Stomach (tissue), 9 donors: ENCODE results near the gene OMD. TPM values are rescaled to one million over a fixed set of nuclear protein-coding genes. Genes with fewer than 3 reads are reported as not detected.

Experiments used
- DNase-seq, 2 donors: peaks; one replicate each; pipeline versions ENCODE4 v3.0.0 to v3.0.0-alpha.2; 2013 to 2019
- H3K27ac ChIP-seq, 5 donors: fragments of 200-600 bp in 4 of 5; sonication (generic) in 4 of 5; one replicate each; pipeline ENCODE4 v1.5.1; 2013 to 2019; ENCODE audit warnings: mild to moderate bottlenecking in 1 of 5, moderate library complexity in 1 of 5
- H3K27me3 ChIP-seq, 3 donors: fragments of 200-600 bp; sonication (generic); one replicate each; pipeline ENCODE4 v1.5.1; 2017 to 2019; ENCODE audit warnings: mixed run types in 1 of 3
- H3K36me3 ChIP-seq, 4 donors: fragments of 200-600 bp; sonication (generic); 1 replicate in 3 of 4; 2 replicates in 1 of 4; pipeline ENCODE4 v1.5.1; 2016 to 2019
- H3K4me1 ChIP-seq, 4 donors: fragments of 200-600 bp; sonication (generic); one replicate each; pipeline ENCODE4 v1.5.1; 2016 to 2019
- H3K4me3 ChIP-seq, 4 donors: fragments of 200-600 bp; sonication (generic) in 3 of 4; one replicate each; pipeline ENCODE4 v1.5.1; 2016 to 2019; ENCODE audit warnings: mild to moderate bottlenecking in 1 of 4
- H3K9me3 ChIP-seq, 4 donors: fragments of 200-600 bp; sonication (generic); one replicate each; pipeline ENCODE4 v1.5.1; 2016 to 2019
- EP300 ChIP-seq: sonication (generic); formaldehyde crosslinking; IDR thresholded peaks from one replicate; pipeline ENCODE4 v1.6.1; 2017; ENCODE audit warnings: antibody characterized with exemption
- POLR2A ChIP-seq, 4 donors: fragments of 450-650 bp; IDR thresholded peaks; one replicate each; pipeline ENCODE4 v1.6.1; 2016; ENCODE audit warnings: antibody characterized with exemption in 4 of 4, control low read depth in 2 of 4, mild to moderate bottlenecking in 1 of 4, moderate library complexity in 1 of 4
- POLR2AphosphoS5 ChIP-seq, 3 donors: sonication (generic); formaldehyde crosslinking; IDR thresholded peaks; one replicate each; pipeline ENCODE4 v1.6.1; 2016; ENCODE audit warnings: antibody characterized with exemption in 3 of 3
- WGBS, 5 donors: extraction: QIAGEN DNeasy Blood & Tissue Kit in 3 of 5; methylation state at CpG; one replicate each; pipeline versions ENCODE4 v1.1.5 to v1.1.7; 2013 to 2018; 5-methylcytosine and 5-hydroxymethylcytosine counted together
- intact Hi-C: fragments of 100-400 bp; cut with DNase I; formaldehyde crosslinking; loops from one replicate; pipeline ENCODE4 v1.15.1; 2023; ENCODE audit warnings: low total_unique reads
- polyA plus RNA-seq, 3 donors: library from polyadenylated mRNA; stranded (reverse); fragments of 200-250 nt; gene quantifications; one replicate each; pipeline ENCODE4 v1.2.3, GENCODE V29; 2013
- total RNA-seq, 5 donors: library from RNA; depleted of rRNA; stranded (reverse); fragments of >200 nt; gene quantifications; one replicate each; pipeline versions ENCODE4 v1.1.0 to v1.2.3, GENCODE V29; 2014 to 2016
- TF ChIP-seq, protein P1 (sequence below), 7 experiments: fragments of 450-650 bp in 4 of 7; fragments of 200-600 bp in 3 of 7; sonication (generic) in 3 of 7; IDR thresholded peaks; one replicate each; pipeline ENCODE4 v1.5.1; 2016 to 2019; ENCODE audit warnings: antibody characterized with exemption in 7 of 7, control low read depth in 2 of 7, mild to moderate bottlenecking in 1 of 7
- donor health status: healthy with polysubstance abuse.
- donor health status: Bipolar disorder and iron deficiency.
- donor health status: healthy.

Gene OMD
- total and polyA plus RNA-seq, 8 donors = 0.56 to 18.9 (median 2.9) TPM

GRCh38 chr9:92463984-92464383 is 39.7 kb upstream of the OMD start:
- Histone ChIP-seq H3K27me3 (no peaks in the 10 kb centered on the region), H3K27ac (peak overlapping the region; percentile 27 to 78 (median 52)), H3K36me3 (no peaks in the 10 kb centered on the region), H3K9me3 (no peaks in the 10 kb centered on the region), H3K4me3 (no peak overlapping the region), H3K4me1 (peaks cover 0 to 8% (median 4%) of the 10 kb centered on the region in 4 donors)
- DNase-seq = peak in 1 of 2 donors; percentile 37
- TF ChIP-seq EP300 = no peak
- TF ChIP-seq POLR2AphosphoS5 (IDR thresholded peaks at IDR 0.05) = peak in 2 of 3 donors; percentile 62 to 82
- 63 to 74% (median 70%) methylated on average over 3 of the region's 3 CpGs for WGBS, 5 donors
- intact Hi-C loops = no loop called here

- Histone ChIP-seq H3K4me3 (no peak overlapping the region), H3K36me3 (no peaks in the 10 kb centered on the region), H3K9me3 (no peaks in the 10 kb centered on the region), H3K27me3 (no peaks in the 10 kb centered on the region), H3K27ac (peak overlapping the region in 2 of 5 donors; percentile 73 to 78), H3K4me1 (peaks cover 0 to 8% (median 4%) of the 10 kb centered on the region in 4 donors)
- no peak for DNase-seq
- intact Hi-C loops = no loop called here
- TF ChIP-seq EP300 = no peak
- no peak for TF ChIP-seq POLR2A (IDR thresholded peaks at IDR 0.05)
- no peak for TF ChIP-seq POLR2AphosphoS5 (IDR thresholded peaks at IDR 0.05)
- TF ChIP-seq, protein P1, sequence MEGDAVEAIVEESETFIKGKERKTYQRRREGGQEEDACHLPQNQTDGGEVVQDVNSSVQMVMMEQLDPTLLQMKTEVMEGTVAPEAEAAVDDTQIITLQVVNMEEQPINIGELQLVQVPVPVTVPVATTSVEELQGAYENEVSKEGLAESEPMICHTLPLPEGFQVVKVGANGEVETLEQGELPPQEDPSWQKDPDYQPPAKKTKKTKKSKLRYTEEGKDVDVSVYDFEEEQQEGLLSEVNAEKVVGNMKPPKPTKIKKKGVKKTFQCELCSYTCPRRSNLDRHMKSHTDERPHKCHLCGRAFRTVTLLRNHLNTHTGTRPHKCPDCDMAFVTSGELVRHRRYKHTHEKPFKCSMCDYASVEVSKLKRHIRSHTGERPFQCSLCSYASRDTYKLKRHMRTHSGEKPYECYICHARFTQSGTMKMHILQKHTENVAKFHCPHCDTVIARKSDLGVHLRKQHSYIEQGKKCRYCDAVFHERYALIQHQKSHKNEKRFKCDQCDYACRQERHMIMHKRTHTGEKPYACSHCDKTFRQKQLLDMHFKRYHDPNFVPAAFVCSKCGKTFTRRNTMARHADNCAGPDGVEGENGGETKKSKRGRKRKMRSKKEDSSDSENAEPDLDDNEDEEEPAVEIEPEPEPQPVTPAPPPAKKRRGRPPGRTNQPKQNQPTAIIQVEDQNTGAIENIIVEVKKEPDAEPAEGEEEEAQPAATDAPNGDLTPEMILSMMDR (IDR thresholded peaks at IDR 0.05) = no peak
These were observed 39.1 kb upstream of the OMD start for GRCh38 chr9:92463387-92463786.

DNA sequence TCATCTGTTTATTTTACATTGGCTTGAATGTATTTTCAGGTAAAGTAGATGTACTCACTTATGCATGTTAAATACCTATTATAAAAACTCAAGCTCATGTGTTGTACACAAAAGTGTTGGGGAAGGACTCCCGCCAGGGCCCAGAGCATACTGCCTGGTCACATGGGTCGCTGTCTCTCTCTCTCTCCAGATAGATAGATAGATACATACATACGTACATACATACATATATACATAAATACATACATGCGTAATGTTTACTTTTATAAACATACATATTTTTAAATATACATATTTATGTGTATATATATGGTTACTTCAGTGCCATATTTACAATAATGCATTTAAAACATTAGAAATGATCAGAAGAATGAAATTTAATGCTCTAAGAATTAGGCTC is 33.3 kb upstream of the OMD start:
- H3K9me3 ChIP-seq = no peaks in the 10 kb centered on the region
- WGBS, 5 donors = 91 to 97% (median 96%) methylated on average over 4 of the region's 4 CpGs

DNA sequence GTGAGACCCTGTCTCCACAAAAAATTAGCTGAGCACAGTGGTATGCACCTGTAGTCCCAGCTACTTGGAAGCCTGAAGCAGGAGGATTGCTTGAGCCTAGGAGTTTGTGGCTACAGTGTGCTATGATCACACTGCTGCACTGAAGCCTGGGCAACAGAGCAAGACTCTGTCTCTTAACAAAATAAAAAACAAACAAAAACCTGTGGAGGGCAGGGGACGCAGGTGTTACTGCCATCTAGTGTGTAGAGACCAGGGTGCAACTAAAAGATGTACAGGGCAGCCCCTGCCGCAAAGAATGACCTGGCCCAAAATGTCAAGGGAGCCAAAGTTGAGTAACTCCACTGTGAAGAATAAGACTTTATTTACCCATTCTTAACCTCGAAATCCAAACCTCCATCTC is 30.9 kb upstream of the OMD start:
- WGBS, 5 donors = 80 to 88% (median 86%) methylated on average over 3 of the region's 3 CpGs
- Histone ChIP-seq H3K4me1 (no peaks in the 10 kb centered on the region), H3K27me3 (no peaks in the 10 kb centered on the region), H3K36me3 (no peaks in the 10 kb centered on the region), H3K4me3 (no peak overlapping the region), H3K9me3 (no peaks in the 10 kb centered on the region), H3K27ac (no peak overlapping the region)
- intact Hi-C loops = no loop called here
- TF ChIP-seq, protein P1 (IDR thresholded peaks at IDR 0.05) = no peak
- TF ChIP-seq POLR2AphosphoS5 (IDR thresholded peaks at IDR 0.05) (no peak), POLR2A (IDR thresholded peaks at IDR 0.05) (no peak), EP300 (no peak)
- DNase-seq = no peak

More for the DNA sequence above, 33.3 kb upstream of the OMD start:
- Histone ChIP-seq H3K36me3 (no peaks in the 10 kb centered on the region), H3K27me3 (no peaks in the 10 kb centered on the region), H3K4me3 (no peak overlapping the region), H3K27ac (no peak overlapping the region), H3K4me1 (no peaks in the 10 kb centered on the region)
- no peak for DNase-seq
- intact Hi-C loops = no loop called here
- TF ChIP-seq POLR2AphosphoS5 (IDR thresholded peaks at IDR 0.05) (no peak), EP300 (no peak), POLR2A (IDR thresholded peaks at IDR 0.05) (no peak)
- TF ChIP-seq, protein P1 (IDR thresholded peaks at IDR 0.05) = no peak

- Histone ChIP-seq H3K4me3 (no peak overlapping the region), H3K27me3 (no peaks in the 10 kb centered on the region), H3K27ac (no peak overlapping the region), H3K9me3 (no peaks in the 10 kb centered on the region), H3K36me3 (no peaks in the 10 kb centered on the region), H3K4me1 (no peaks in the 10 kb centered on the region)
- TF ChIP-seq POLR2A (IDR thresholded peaks at IDR 0.05) (no peak), POLR2AphosphoS5 (IDR thresholded peaks at IDR 0.05) (no peak), EP300 (no peak)
- TF ChIP-seq, protein P1 (IDR thresholded peaks at IDR 0.05) = no peak
- DNase-seq = no peak
- intact Hi-C loops = no loop called here
These were observed 22.3 kb upstream of the OMD start for GRCh38 chr9:92446536-92446935.
